ES-I3 (cell line): ENCODE results near the gene MMP17.
"Not testable (repeated sequence)": the region's sequence is repeated elsewhere in the genome, so short reads cannot be mapped to it uniquely, and the experiment has no call there.

Experiments
- H3K36me3 ChIP-seq: 2 replicates; pipeline ENCODE4 v1.6.1; 2013; ENCODE audit warnings: mild to moderate bottlenecking, low read length, control low read depth, moderate library complexity; ENCODE audit not compliant: insufficient read depth
- H3K4me1 ChIP-seq: 2 replicates; pipeline ENCODE4 v1.6.1; 2013; ENCODE audit warnings: mild to moderate bottlenecking, control low read depth, low read length; ENCODE audit not compliant: insufficient read depth
- H3K9ac ChIP-seq: 2 replicates; pipeline ENCODE4 v1.6.1; 2013; ENCODE audit warnings: low read depth, mild to moderate bottlenecking, low read length, moderate library complexity
- H3K9me3 ChIP-seq: 2 replicates; pipeline ENCODE4 v1.6.1; 2013; ENCODE audit warnings: mild to moderate bottlenecking, low read length, moderate library complexity; ENCODE audit not compliant: control insufficient read depth, insufficient read depth

Gene MMP17

DNA sequence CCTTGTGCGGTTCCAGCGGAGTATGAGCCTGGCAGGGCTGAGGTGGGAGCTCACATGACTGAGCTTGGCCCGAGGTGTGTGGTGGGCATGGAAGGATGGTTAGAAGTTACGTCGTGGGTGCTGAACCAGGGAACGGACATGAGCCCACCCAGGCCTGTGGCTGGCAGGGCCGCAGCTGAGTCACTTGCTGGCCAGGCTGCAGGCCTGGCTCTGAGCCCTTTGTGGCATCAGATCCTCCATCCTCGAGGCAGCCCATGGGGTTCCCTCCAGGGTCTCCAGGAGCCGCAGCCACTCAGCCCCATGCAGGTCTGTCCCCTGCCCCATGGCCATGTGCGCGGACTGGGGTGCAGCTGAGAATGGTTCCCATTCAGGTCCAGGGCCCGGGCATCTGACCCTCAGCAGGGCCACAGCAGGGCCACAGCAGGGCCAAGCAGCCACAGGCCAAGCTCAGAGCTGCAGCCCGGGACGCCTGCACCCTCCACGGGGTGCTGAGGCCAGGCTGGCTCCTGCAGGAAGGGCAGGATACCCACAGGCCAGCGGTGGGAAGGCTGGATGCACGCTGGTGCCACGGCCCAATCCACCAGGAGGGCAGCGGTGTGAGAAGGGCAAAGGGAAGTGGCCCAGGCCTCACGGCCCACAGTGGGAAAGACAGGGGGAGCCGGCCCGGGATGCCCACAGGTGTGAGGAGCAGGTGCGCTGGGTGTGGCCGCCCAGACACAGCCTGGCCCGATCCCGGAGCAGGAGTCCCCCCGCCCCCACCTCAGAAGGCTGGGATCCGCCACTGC lies 39.9 kb downstream of the MMP17 start:
- H3K4me1 ChIP-seq = 0 out of 2 replicates have a peak, but pooled peaks cover 4% of the 10 kb centered on the region
- H3K9ac ChIP-seq = no peak overlapping the region
- no peaks in the 10 kb centered on the region for H3K9me3 ChIP-seq
- H3K36me3 ChIP-seq = no peaks in the 10 kb centered on the region

DNA sequence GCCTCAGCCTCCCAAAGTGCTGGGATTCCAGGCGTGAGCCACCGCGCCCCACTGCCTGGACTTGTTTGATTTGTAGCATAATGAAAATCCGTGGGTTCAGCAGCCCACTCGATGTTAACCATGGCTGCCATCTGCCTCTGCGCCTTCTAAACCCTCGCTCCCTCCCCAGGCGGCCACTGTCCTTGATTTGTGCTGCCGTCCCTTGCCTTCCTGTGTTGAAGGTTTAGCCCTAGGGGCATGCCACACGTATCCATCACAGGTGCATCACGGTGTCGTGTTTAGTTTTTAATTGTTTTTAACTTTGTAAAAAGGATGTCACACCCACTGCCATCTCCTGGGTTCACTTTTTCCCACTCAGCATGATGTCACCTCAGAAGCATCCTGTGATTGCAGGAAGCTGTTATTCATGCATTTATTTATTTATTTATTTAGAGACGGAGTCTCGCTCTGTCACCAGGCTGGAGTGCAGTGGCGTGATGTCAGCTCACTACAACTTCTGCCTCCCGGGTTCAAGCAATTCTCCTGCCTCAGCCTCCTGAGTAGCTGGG lies 41.8 kb downstream of the MMP17 start:
- Histone ChIP-seq H3K9ac (no peak overlapping the region), H3K36me3 (no peaks in the 10 kb centered on the region), H3K9me3 (peaks cover 2% of the 10 kb centered on the region; the same call in 1 of the 2 replicates), H3K4me1 (0 out of 2 replicates have a peak, but pooled peaks cover 4% of the 10 kb centered on the region)

DNA sequence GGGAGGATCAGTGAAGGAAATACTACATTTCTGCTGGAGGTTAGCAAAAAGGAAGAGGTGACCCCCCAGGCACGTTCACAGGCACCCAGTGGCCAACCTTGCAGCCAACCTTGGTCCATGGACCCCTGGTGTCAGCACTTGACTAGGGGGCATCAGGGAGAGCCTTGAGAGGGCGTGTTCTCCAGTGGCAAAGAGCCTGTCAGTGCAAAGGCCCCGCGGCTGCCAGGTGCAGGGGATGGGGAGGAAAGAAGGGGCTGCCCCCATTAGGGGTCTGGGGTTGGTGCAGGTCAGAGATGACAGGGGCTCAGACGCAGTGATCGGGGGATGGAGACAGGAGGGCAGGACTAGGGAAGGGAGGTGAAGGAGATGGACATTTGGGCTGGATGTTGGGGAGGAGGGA lies 43.5 kb downstream of the MMP17 start:
- H3K36me3 ChIP-seq = no peaks in the 10 kb centered on the region
- peaks cover 2% of the 10 kb centered on the region; the same call in 1 of the 2 replicates for H3K9me3 ChIP-seq
- no peak overlapping the region for H3K9ac ChIP-seq
- H3K4me1 ChIP-seq = 0 out of 2 replicates have a peak, but pooled peaks cover 4% of the 10 kb centered on the region

DNA sequence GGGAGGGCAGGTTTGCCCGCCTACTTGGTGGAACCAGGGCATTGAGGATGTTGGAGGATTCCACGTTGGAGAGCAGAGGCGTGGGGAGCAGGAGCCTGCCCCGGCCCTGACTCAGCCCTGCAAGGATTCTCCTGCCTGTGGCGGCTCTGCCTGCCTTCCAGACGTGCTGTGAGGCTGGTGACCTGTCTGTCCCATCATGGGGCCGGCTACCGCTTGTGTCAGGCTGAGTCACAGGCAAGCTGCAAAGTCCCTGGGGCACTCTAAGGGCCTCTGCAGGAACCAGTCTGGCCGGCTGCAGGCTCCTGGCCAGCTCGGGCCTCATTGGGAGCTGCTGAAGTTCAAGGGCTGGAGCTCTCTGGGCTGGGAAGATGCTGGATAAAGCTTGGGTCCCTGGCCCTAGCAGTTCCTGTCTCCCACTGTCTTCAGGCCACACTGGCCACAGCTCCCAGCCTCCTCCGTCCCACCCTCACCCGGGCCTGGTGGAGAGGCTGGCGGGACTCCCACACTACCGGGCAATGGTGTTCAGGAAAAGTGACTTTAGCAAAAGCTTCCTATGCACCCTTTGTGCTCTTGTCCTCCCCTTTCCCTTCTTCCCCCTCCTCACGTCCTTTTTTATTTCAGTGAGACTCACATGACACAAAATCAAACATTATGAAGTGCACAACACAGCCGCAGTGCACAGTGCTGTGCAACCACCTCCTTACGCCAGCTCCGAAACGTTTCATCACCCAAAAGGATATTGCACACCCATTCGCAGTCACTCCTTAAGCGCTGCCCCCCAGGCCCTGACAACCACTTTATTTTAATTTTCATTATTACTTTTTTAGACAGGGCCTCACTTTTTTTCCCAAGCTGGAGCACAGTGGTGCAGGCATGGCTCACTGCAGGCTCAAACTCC lies 44.2 kb downstream of the MMP17 start:
- no peak overlapping the region for H3K9ac ChIP-seq
- H3K36me3 ChIP-seq = no peaks in the 10 kb centered on the region
- H3K9me3 ChIP-seq = peaks cover 2% of the 10 kb centered on the region; the same call in 1 of the 2 replicates
- H3K4me1 ChIP-seq = 0 out of 2 replicates have a peak, but pooled peaks cover 4% of the 10 kb centered on the region

DNA sequence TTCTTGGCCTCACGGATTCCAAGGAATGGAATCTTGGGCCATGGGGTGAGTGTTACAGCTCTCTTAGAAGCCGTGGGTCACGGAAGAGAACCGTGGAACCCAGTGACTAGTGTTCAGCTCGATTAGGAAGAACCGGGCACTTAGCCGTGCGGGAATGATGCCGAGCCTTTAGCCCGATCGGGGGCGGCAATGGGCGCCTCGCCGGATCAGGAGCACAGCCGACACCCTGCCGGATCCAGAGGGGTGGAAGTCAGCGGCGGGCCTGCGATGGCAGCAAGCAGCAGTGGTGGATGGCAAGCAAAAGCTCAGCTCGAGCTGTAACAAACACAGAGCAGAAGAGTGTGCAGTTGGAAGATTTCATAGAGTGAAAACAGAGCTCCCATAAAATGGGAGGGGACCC lies 45.1 kb downstream of the MMP17 start:
- Histone ChIP-seq H3K4me1 (0 out of 2 replicates have a peak, but pooled peaks cover 6% of the 10 kb centered on the region), H3K9ac (no peak overlapping the region), H3K9me3 (peaks cover 2% of the 10 kb centered on the region; the same call in 1 of the 2 replicates), H3K36me3 (no peaks in the 10 kb centered on the region)

DNA sequence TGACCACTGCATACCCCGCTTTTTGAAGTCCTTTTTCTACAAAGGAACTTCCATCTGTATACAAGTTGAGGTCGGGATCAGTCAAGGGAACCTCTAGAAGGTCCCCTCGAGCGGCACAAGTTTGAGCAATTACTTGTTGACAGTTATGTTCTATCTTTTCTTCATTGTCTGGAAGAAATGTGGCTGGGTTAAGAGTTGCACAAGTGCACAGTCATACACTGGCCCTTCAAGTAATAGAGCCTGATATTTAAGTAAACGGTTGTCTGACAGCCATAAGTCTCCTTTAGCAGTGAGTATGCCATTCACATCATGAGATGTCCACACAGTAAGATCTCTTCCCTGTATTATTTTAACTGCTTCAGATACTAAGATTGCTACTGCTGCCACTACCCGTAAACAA lies 46.8 kb downstream of the MMP17 start:
- H3K36me3 ChIP-seq, H3K9ac ChIP-seq, H3K9me3 ChIP-seq: not testable (repeated sequence)
- peaks cover 18% of the 10 kb centered on the region; the same call in 1 of the 2 replicates for H3K4me1 ChIP-seq

DNA sequence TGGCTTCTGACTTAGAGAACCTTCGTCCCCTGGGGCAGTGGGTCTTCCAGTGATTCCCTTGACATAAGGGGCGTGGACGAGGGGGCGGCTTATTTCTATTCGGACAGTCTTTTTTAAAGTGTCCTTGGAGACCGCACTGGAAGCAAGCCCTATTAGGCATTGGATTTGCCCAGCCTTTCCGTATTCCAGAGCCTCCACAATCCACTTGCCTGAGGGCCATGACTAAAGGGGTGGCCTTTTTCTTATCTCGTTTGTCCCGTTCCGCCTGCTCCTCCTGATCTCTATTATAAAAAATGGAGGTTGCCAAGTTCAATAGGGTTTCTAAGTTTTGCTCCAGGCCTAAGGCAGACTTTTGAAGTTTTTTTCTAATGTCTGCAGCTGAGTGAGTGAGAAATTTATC lies 49.0 kb downstream of the MMP17 start:
- H3K4me1 ChIP-seq = peaks cover 23% of the 10 kb centered on the region; the same call in 1 of the 2 replicates
- not testable (repeated sequence) for H3K9me3 ChIP-seq, H3K9ac ChIP-seq, H3K36me3 ChIP-seq

DNA sequence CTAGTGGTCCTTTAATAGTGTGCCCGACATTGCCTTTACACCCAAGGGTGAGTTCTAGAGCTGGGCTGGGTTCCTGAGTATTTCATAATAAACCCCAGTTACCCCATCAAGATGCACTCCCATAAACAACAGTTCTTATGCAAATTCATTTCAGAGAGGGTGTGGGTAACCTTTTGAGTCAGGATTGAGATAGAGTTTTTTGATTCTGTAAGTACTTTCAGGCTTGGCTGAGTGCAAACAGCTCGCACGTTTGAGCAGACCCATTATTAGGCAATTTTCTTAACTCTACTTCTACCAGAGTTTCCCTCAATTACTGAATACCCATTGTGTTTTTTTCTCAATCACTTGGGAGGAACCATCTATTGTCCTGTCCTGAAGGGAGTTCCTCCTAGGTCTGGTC lies 50.2 kb downstream of the MMP17 start:
- H3K36me3 ChIP-seq, H3K9ac ChIP-seq, H3K9me3 ChIP-seq: not testable (repeated sequence)
- H3K4me1 ChIP-seq = peaks cover 31% of the 10 kb centered on the region; the same call in 1 of the 2 replicates

DNA sequence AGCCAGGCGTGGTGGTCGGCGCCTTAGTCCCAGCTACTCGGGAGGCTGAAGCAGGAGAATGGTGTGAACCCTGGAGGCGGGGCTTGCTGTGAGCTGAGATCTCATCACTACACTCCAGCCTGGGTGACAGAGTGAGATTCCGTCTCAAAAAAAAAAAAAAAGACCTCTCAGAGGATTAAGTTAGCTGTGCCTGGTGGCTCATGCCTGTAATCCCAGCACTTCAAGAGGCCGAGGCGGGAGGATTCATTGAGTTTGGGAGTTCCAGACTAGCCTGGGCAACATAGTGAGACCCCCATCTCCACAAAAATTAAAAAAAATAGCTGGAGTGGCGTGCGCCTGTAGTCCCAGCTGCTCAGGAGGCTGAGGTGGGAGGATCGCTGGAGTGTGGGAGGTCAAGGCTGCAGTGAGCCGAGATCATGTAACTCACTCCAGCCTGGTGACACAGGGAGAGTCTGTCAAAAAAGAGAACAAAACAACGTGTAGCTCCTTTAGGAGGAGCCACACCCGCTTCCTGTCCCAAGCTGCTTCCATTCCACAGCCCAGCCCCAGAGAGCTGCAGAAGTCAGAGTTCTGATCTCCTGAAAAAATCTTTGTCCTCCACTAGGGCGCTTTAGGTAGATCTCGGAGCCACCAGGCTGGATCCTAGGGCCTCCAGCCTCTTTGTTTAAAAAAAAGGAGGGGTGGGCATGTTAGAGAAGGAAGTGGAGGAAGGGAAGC lies 54.8 kb downstream of the MMP17 start:
- Histone ChIP-seq H3K4me1 (peaks cover 34% of the 10 kb centered on the region), H3K9me3 (peaks cover 6% of the 10 kb centered on the region; the same call in 1 of the 2 replicates), H3K36me3 (no peaks in the 10 kb centered on the region), H3K9ac (no peak overlapping the region)

DNA sequence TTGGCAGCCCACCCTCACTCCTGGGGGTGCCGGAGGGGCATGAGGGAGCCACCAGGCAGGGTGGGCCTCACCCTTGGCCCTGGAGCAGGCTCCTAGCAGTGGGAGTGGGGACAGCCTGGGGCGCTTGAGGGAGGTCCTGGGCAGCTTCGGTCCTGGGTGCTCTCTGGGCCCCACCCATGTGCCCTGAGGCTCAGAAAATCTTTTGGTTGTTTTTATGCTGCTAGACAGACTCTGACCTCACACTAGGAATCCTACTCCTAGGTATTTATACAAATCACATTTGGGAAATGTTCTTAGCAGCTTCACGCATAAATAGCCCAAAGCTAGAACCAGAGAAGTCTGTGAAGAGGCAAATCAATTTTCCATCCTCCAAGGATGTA lies 55.3 kb downstream of the MMP17 start:
- Histone ChIP-seq H3K4me1 (peaks cover 30% of the 10 kb centered on the region), H3K36me3 (no peaks in the 10 kb centered on the region), H3K9ac (no peak overlapping the region), H3K9me3 (peaks cover 6% of the 10 kb centered on the region; the same call in 1 of the 2 replicates)

DNA sequence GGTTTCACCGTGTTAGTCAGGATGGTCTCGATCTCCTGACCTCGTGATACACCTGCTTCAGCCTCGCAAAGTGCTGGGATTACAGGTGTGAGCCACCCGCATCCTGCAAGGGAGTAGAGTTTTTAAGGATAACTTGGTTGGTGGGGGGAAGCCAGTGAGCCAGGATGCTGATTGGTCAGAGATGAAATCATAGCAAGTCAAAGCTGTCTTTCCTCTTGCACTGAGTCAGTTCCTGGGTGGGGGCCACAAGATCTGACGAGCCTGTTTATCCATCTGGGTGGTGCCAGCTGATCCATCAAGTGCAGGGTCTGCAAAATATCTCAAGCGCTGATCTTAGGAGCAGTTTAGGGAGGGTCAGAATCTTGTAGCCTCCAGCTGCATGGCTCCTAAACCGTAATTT lies 56.9 kb downstream of the MMP17 start:
- not testable (repeated sequence) for H3K9ac ChIP-seq, H3K9me3 ChIP-seq, H3K36me3 ChIP-seq
- H3K4me1 ChIP-seq = peaks cover 21% of the 10 kb centered on the region

DNA sequence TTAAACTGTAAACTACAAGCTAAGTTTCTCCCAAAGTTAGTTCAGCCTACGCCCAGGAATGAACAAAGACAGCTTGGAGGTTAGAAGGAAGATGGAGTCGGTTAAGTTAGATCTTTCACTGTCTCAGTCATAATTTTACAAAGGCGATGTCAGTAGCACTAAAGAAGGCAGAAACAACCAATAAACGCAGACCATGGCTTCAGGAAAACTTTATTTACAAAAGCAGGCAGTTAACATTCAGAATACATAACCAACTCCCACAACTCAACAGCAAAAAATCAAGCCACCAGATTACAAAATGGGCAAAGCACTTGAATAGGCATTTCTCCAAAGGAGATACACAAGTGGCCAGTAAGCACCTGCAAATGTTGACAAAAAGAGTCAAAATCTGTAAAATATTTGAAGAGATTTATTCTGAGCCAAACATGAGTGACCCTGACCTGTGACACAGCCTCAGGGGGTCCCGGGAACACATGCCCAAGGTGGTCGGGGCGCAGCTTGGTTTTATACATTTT lies 57.4 kb downstream of the MMP17 start:
- Histone ChIP-seq H3K9me3 (peaks cover 6% of the 10 kb centered on the region; the same call in 1 of the 2 replicates), H3K36me3 (no peaks in the 10 kb centered on the region), H3K4me1 (peaks cover 16% of the 10 kb centered on the region), H3K9ac (no peak overlapping the region)

DNA sequence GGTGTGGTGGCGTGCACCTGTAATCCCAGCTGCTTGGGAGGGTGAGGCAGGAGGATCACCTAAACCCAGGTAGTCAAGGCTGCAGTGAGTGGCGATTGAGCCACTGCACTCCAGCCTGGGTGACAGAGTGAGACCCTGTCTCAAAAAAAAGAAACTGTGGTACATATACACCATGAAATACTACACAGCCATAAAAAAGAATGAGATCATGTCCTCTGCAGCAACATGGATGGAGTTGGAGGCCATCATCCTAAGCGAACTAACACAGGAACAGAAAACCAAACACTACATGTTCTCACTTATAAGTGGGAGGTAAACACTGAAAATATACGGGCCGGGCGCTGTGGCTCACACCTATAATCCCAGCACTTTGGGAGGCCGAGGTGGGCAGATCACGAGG lies 63.5 kb downstream of the MMP17 start:
- H3K9ac ChIP-seq, H3K36me3 ChIP-seq, H3K9me3 ChIP-seq: not testable (repeated sequence)
- H3K4me1 ChIP-seq = peaks cover 14% of the 10 kb centered on the region
